Measurements from ENCODE around the gene ATCAY. TPM values are rescaled to one million over a fixed set of nuclear protein-coding genes. Genes with fewer than 3 reads are reported as not detected.
A peak's percentile ranks its signal among the peaks of the same experiment; 100 is the strongest.

ATCAY gene
- total RNA-seq, 1 donor: not detected

- Histone ChIP-seq H3K27ac (ENCODE audit: low read depth, low read length) (no peak overlapping the region), H3K4me2 (ENCODE audit: insufficient read depth, low read length) (no peak overlapping the region), H3K4me3 (ENCODE audit: insufficient read depth, low read length) (no peak overlapping the region), H4K20me1 (ENCODE audit: insufficient read depth, low read length) (no peaks in the 10 kb centered on the region), H3K79me2 (ENCODE audit: insufficient read depth, low read length) (no peaks in the 10 kb centered on the region), H2AFZ (ENCODE audit: low read length) (no peak overlapping the region), H3K27me3 (ENCODE audit: insufficient read depth, low read length) (peaks cover 2% of the 10 kb centered on the region), H3K4me1 (ENCODE audit: insufficient read depth, low read length) (no peaks in the 10 kb centered on the region), H3K9me3 (ENCODE audit: low read depth, low read length) (no peaks in the 10 kb centered on the region), H3K36me3 (ENCODE audit: insufficient read depth, low read length) (no peaks in the 10 kb centered on the region)
- no peak for DNase-seq (ENCODE audit: insufficient read length, low spot score, missing footprints)
- TF ChIP-seq CTCF (IDR thresholded peaks at IDR 0.05; ENCODE audit: extremely low read depth, low read depth, low read length): no peak
Measured at GRCh38 chr19:3898426-3898825, 17.9 kb downstream of the ATCAY start.

GRCh38 chr19:3899531-3900294 is 19.2 kb downstream of the ATCAY start:
- no peak overlapping the region for H3K4me3 ChIP-seq (ENCODE audit: insufficient read depth, low read length)
- no peak overlapping the region for H2AFZ ChIP-seq (ENCODE audit: low read length)
- no peaks in the 10 kb centered on the region for H3K79me2 ChIP-seq (ENCODE audit: insufficient read depth, low read length)
- H3K4me1 ChIP-seq (ENCODE audit: insufficient read depth, low read length): no peaks in the 10 kb centered on the region
- H3K4me2 ChIP-seq (ENCODE audit: insufficient read depth, low read length): no peak overlapping the region
- no peak for TF ChIP-seq CTCF (IDR thresholded peaks at IDR 0.05; ENCODE audit: extremely low read depth, low read depth, low read length)
- H3K9me3 ChIP-seq (ENCODE audit: low read depth, low read length): no peaks in the 10 kb centered on the region
- peak; percentile 4 for DNase-seq (ENCODE audit: insufficient read length, low spot score, missing footprints)
- H4K20me1 ChIP-seq (ENCODE audit: insufficient read depth, low read length): no peaks in the 10 kb centered on the region
- no peaks in the 10 kb centered on the region for H3K36me3 ChIP-seq (ENCODE audit: insufficient read depth, low read length)
- no peak overlapping the region for H3K27ac ChIP-seq (ENCODE audit: low read depth, low read length)
- H3K27me3 ChIP-seq (ENCODE audit: insufficient read depth, low read length): peaks cover 2% of the 10 kb centered on the region

GRCh38 chr19:3902317-3902973 is 22.0 kb downstream of the ATCAY start:
- no peak overlapping the region for H3K27ac ChIP-seq (ENCODE audit: low read depth, low read length)
- DNase-seq (ENCODE audit: insufficient read length, low spot score, missing footprints): peak; percentile 35
- H3K27me3 ChIP-seq (ENCODE audit: insufficient read depth, low read length): peaks cover 2% of the 10 kb centered on the region
- no peak for TF ChIP-seq CTCF (IDR thresholded peaks at IDR 0.05; ENCODE audit: extremely low read depth, low read depth, low read length)
- no peak overlapping the region for H2AFZ ChIP-seq (ENCODE audit: low read length)
- H3K4me3 ChIP-seq (ENCODE audit: insufficient read depth, low read length): no peak overlapping the region
- H3K9me3 ChIP-seq (ENCODE audit: low read depth, low read length): no peaks in the 10 kb centered on the region
- no peaks in the 10 kb centered on the region for H4K20me1 ChIP-seq (ENCODE audit: insufficient read depth, low read length)
- H3K36me3 ChIP-seq (ENCODE audit: insufficient read depth, low read length): no peaks in the 10 kb centered on the region
- H3K4me2 ChIP-seq (ENCODE audit: insufficient read depth, low read length): no peak overlapping the region
- no peaks in the 10 kb centered on the region for H3K4me1 ChIP-seq (ENCODE audit: insufficient read depth, low read length)
- no peaks in the 10 kb centered on the region for H3K79me2 ChIP-seq (ENCODE audit: insufficient read depth, low read length)

- Histone ChIP-seq H3K9me3 (ENCODE audit: low read depth, low read length) (no peaks in the 10 kb centered on the region), H2AFZ (ENCODE audit: low read length) (no peak overlapping the region), H3K27ac (ENCODE audit: low read depth, low read length) (no peak overlapping the region), H3K4me1 (ENCODE audit: insufficient read depth, low read length) (no peaks in the 10 kb centered on the region), H3K27me3 (ENCODE audit: insufficient read depth, low read length) (peaks cover 2% of the 10 kb centered on the region), H3K36me3 (ENCODE audit: insufficient read depth, low read length) (no peaks in the 10 kb centered on the region), H3K4me3 (ENCODE audit: insufficient read depth, low read length) (no peak overlapping the region), H4K20me1 (ENCODE audit: insufficient read depth, low read length) (no peaks in the 10 kb centered on the region), H3K4me2 (ENCODE audit: insufficient read depth, low read length) (no peak overlapping the region), H3K79me2 (ENCODE audit: insufficient read depth, low read length) (no peaks in the 10 kb centered on the region)
- no peak for TF ChIP-seq CTCF (IDR thresholded peaks at IDR 0.05; ENCODE audit: extremely low read depth, low read depth, low read length)
- no peak for DNase-seq (ENCODE audit: insufficient read length, low spot score, missing footprints)
Measured at GRCh38 chr19:3904233-3904632, 23.7 kb downstream of the ATCAY start.

Data from osteoblast (primary cell).